Activated CD4-positive, CD25-positive, alpha-beta regulatory T cell treated with anti-CD3 and anti-CD28 coated beads, Interleukin-2, amount 50 U/mL, for 24 hours (primary cell): ENCODE measurements around the gene SLCO2B1.

Experiments
- ATAC-seq, 2 donors: fragments of 150-1000 bp; cut with Tn5 transposase; one replicate each; pipeline ENCODE4 v1.10.0; 2021; ENCODE audit warnings: mild to moderate bottlenecking in 1 of 2, moderate library complexity in 1 of 2

SLCO2B1 gene

DNA sequence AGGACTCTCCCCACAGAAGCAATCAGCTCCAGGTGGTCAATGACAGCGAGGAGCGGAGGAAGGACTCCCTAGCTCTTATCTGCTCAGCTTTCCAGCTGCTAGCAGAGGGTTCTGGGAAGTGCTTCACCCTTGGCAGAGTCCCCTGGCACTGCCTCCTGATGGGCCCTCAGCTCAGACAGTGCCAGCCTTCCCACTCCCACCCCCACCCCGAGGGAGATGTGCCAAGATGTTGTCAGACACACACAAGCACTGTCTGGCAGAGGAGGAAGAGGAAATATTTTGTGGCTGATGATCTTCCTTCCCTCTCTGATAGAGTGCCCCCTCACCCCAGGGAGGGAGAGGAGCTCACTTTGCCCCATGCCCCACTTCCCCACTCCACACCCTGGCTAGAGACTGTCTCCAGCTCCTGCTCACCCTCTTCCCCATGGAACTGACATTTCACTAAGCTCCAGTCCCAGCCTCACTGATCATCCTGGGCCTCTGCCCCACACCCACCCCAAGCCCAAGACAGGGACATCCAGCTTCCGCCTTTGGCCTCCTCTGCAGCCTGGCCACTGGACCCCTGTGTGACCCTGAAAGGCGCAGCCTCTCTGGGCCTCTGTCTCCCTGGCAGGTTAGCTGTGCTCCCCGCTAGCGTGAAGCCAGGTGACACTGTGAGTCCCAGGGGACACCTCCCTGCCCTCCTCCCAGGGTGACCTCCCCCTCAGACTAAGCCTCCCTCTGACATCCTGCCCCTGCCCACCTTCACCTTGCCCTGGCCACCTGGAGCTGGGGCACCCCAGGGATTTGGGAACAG is 44.5 kb downstream of the SLCO2B1 start:
- ATAC-seq: no peak

DNA sequence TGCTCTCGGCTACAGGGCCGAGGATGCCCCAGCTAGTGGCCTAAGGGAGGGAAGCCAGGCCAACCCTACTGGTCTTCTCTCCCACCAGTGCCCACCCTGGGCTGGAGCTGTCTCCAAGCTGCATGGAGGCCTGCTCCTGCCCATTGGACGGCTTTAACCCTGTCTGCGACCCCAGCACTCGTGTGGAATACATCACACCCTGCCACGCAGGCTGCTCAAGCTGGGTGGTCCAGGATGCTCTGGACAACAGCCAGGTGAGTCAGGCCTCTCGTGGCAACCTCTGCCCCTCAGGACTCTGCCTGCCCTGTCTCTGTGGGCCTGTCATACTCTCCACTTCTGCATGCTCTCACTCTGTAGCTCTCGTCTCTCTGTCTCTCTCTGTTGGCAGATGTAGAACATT is 45.5 kb downstream of the SLCO2B1 start:
- ATAC-seq: no peak

DNA sequence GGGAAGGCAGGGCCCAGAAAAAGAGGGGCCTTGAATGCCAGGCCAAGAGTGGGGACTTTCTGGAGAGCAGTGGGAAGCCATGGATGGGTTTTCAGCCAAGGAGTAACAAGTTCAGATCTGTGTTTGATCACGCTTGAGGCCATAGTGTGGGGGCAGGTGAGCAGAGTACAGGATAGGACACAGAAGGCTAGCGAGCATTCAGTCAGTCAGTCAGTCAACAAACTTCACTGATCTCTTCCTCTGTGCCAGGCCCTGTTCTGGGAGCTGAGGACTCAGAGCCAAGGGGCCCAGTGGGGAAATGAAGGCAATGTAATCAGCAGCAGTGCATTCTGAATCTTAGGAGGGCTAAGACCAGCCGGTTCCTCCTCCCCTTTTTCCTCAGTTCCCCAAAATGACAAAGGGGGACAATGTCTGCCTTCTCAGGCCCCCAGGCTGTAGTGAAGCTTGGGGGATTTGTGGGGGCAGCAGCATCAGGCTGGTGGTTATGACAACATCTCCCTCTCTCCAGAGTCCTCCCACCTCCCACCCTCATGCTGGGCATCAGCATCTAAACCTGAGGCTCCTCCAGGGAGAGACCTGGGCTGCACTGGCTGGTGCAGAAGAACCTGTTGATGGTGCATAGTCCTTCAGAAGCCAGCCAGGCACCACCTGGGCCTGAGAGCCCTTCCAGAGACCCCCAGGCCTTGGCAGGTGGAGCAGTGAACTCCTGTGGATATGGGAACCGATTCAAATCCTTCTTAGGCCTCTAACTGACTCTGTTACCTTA is 46.8 kb downstream of the SLCO2B1 start:
- no peak for ATAC-seq

DNA sequence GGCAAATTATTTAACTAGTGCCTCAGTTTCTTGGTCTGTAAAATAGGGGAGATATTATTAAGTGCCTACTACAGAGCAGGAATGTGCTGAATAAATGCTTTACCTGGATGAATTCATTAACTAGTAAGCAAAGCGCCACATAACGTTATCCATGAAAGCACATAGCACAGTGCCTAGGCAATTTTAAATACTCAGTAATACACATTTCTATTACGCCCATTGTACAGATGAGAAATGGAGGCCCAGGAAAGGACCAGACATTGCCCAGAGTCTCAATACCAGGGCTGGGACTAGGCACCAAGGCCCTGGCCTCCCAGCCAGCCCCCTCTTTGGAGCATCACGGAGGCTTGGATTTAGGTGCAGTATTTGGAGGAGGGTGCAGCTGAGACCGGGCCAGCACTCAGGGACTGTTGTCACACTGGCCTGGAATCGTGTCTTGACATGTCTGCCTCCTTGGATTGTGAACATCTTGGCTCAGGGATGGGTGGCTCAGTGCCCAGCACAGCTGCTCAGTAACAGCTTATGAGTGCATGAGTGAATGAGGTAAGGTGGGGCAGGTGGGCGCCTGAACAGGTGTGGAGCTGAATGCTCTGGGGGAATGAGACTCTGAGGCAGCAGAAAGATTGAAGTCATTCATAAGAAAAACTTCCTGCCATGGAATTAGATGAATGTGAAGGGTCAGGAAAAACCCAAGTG is 47.5 kb downstream of the SLCO2B1 start:
- no peak for ATAC-seq

DNA sequence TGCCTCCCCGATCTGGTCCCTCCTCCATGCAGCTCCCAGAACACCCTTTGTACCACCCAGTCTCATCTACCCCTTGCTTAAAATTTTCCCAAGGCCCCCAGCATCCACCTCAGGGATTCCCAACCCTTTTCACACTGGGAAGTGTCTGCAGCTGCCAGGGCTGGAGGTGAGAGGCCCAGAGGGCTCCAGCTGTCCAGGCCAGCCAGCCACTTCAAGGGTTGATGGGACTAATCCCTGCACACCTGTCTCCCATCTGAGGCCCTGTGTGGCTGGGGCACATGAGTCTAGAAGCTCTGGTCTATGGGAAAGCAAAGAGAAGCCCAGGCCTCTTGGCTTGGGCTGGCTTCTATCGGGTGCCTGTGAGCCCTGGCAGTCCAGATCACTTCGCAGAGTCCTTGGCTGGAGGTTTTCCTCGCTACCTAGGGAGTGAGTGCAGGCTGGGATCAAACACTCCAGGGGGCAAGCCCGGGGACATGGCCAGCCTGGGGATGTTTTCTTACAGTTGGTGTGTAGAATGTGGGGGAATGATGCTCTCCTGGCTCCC is 48.6 kb downstream of the SLCO2B1 start:
- no peak for ATAC-seq

DNA sequence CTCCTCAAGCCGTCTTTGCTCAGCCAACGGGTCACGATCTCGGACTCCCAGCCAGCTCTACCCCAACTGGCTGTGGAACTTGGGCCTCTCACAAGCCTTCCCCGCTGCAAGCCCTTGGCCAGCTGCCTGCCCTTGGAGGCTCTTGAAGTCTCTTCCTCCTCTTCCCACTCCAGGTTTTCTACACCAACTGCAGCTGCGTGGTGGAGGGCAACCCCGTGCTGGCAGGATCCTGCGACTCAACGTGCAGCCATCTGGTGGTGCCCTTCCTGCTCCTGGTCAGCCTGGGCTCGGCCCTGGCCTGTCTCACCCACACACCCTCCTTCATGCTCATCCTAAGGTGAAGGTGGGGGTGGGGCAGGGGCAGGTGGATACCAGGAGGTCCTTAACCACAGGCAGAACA is 49.1 kb downstream of the SLCO2B1 start:
- no peak for ATAC-seq

DNA sequence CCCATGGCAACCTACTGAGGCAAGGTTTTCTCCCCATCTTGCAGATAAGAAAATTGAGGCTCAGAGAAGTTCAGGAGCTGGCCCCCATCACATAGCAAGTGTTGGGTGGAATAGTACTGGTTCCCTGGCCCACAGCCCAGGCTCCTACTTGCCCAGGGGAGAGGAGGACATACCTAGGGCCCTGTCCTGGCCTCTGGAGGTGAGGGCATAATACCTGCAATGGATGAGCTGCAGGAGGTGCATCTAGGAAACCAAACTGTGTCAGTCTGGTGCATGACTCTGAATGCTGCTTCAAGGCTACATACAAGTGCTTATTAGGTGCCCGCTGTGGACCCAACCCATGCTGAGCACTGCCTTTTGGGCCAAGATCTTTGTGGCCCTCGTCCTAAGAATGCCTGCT is 49.6 kb downstream of the SLCO2B1 start:
- ATAC-seq: no peak

DNA sequence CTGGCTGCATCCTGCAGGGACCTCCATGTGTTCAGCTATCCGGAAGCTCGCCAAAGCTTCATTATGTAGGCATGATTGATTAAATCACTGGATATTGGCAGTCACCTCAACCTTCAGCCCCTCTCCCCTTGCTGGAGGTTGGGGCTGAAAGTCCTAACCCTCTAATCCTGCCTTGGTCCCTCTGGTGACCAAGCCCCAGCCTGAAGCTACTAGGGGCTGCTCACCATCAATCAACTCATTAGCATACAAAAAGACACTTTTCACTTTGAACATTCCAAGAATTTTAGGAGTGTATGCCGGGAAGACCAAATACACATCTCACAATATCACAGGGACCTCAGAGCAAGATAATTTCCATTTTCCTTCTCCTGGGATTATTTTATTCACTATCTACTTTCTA is 50.9 kb downstream of the SLCO2B1 start:
- no peak for ATAC-seq

DNA sequence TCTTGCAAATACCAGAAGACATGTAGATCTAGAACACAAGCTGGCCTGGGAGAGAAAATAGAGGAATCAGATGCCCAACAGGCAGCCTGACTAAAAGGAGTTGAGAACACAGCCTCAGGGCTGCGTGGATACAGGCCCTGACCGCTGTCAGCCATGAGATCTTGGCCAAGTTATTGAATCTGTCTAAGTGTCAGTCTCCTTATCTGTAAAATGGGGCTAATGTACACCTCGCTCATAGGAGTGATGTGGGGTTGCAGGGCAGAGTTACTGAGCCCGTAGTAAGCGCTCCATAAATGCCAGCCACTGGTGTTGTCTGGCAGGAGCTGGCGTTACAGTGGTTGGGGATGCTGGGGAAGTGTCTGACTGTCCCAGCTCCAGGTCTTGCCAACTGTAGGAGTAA is 51.3 kb downstream of the SLCO2B1 start:
- no peak for ATAC-seq

DNA sequence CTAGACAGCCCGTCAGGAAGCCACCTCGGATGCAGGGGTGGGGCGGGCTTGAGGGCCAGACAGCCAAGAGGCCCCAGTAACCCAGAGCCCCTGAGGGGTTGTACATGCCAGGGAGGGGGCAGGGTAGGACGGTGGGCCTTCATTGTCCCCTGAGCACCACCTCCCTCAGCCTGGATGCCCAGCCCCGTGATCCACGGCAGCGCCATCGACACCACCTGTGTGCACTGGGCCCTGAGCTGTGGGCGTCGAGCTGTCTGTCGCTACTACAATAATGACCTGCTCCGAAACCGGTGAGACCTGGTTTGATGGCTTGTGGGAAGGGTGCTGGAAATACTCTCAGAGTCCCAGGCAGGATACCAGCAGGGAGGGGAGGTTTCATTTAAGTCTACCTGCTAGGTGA is 52.2 kb downstream of the SLCO2B1 start:
- ATAC-seq: no peak

DNA sequence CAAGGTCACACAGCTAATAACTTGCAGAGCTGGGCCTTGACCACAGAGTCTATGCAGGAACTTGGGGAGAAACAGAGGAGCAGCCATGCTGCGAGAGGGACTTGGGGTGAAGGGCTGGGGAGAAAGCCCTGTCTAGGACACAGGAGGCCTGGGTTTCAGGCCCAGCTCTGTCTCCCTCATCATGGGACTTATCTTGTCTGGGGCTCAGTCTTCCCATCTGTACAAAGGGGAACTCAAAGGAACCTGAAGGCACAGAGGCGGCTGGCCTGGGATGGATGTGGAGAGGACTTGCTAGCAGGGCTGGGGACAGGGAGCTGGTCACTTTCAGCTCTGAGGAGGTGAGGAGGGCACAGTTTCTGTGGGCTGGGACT is 52.7 kb downstream of the SLCO2B1 start:
- ATAC-seq: no peak

DNA sequence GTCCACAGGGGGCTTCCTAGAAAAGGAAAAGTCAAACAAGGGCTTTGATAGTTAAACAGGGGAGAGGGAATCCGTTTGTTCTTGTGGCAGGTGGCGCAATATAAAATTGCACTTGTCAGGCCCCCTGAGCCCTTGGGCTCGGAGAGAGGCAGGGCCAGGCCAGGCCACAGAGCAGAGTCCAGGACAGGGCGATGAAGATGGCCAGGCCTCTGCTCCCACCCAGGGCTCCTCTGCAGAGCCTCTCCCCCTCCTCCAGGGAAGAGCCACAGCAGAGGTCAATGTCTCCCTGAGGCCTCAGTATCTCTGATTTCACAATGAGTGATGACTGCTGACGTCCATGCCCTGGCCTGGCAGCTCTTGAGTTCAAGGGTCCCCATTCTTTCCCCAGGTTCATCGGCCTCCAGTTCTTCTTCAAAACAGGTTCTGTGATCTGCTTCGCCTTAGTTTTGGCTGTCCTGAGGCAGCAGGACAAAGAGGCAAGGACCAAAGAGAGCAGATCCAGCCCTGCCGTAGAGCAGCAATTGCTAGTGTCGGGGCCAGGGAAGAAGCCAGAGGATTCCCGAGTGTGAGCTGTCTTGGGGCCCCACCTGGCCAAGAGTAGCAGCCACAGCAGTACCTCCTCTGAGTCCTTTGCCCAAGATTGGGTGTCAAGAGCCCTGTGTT is 53.2 kb downstream of the SLCO2B1 start:
- no peak for ATAC-seq

DNA sequence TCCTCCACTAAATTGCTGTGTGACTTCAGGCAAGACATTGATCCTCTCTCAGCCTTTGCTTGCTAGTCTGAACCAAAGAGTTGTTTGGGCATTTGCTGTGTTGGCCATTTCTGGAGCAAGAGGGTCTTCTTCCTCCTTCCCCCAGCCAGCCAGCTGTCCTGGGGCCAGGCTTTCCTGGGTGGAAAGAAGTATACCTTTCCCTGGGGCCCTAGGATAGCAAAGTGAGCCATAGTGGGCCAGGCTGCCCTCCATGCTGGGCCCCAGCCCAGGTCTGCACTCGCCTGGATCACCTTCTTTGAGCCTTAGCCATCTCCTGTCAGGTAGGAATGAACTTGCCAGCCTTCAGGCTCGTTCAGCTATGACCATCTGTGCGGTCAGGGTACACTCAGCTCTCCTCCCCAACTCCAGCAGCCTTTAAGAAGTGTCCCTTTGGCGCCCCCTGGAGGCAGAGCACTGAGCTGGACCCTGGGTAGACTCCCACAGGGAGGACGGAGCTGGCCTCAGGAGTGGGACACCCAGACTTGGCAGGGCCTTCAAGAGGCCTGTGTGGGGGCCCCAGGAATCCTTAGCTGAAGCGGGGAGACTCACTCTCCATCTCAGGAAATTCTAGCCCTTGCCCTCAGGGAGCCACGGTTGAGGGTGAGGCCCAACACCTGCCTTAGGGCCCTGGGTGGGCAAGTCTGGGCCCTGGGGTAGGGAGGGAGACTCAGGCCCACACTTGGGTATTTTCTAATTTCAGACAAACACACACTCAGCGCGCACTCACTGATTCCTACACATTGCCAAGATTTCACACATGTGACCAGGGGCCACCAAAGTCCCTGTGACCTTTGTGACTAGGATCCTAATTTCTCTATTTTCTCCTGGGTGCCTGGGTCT is 54.0 kb downstream of the SLCO2B1 start:
- peak; percentile 85 to 91 for ATAC-seq

DNA sequence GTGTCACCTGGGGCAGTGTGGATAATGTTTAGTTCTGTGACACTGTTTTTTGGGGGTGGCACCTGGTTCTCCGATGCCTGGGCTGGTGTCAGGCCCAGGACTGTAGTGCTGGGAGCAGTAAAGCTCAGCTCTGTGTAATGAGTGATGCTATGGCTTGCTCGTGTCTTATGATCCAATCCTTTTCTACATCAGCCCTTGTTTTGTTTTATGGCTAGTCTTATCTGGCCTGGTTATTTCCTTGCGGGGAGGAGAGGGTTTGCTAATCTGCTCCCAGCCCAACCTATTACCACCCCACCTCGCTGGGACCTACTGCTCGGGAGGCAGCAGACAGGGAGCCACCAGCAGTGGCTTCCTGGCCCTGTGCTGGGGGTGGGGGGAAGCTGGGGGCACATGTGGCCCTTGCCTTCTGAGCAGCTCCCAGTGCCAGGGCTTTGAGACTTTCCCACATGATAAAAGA is 54.7 kb downstream of the SLCO2B1 start:
- no peak for ATAC-seq

DNA sequence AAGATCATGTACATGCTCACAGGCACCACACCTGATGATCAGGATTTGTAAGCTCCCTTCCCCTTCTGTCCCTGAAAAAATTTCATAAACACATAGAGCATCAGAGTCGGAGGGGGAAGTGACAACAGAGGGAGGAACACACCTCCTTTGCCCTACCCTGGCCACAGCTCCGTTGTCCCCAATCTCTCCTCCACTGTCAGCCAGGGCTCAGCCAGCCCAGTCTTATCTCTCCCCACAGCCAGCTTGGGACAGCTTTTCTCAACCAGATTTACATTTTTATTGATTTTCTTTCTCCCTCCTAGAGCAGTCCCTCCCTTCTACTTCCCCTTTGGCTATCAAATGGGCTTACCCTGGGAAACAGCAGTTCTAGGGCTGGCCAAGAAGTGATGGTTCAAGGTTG is 57.5 kb downstream of the SLCO2B1 start:
- ATAC-seq: no peak

DNA sequence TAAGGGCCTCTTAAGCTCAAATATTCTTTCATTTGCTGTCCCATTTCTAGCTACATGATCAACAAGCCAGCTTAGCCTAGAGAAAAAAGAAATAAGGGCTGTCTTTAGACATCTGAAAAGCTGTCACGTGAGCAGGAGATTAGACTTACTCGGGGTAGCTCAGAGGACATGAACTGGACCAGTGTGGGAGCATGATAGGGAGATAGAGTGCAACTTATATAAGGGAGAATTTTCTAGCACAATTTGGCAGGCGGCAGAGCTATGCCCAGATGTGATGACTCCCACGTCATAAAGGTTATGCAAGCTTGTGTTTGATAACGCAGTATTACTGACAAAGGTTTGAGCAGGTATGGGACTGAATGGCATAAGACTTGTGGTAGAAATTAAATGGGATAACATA is 61.5 kb downstream of the SLCO2B1 start:
- no peak for ATAC-seq

DNA sequence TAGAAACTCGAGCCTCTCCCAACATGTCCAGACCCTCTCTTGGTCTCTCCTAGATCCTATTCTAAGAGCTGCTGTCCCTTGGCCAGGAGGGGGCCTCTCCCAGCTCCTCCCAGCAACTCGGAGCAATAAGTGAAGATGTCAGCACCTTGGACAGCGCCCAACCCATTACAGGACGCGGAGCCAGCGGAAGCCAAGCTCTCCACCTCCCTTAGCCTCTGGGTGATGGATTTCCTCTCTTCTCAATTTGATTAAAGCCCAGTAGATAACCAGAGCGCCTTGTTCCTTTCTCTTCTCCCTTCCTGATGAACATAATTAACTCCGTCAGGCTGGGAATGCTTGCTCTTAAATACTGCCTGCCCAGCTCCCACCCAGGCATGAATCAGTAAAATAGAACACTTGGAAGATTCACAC is 63.5 kb downstream of the SLCO2B1 start:
- peak in 1 of 2 donors; percentile 58 for ATAC-seq

DNA sequence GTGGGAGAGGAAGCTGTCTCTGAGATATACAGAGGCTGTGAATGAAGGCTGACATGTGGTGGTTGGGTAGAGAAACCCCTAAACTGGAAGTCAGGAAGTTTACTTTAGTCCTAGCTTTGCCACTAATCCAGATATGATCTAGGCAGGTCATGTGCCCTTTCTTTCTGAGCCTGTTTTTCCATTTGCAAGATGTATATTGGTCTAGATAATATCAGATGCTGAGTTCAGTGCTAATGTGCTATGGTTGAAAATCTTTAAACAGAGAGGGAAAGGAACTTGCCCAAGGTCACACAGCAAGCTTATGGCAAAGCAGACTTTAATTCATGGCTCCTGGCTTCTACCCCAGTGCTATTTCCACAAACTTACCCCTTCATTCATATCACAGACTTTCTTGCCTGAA is 63.9 kb downstream of the SLCO2B1 start:
- ATAC-seq: no peak

DNA sequence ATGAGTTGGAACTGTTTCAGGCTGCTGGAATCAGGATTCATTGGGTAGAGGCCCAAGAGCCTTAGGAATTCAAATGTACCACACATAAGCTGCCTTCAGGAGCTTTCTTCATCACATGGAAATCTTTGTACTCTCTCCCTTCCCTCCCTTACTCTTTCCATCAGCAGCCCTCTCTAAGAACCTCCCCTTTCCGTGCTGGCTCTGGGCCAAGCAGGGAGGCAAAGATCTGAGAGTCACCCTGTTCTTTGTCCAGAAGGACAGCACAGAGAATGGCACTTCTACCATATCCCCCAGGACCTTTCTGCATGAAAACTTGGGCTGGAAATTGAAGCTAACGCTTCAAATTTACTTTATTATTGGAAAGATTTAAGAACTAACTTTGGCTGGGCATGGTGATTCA is 69.0 kb downstream of the SLCO2B1 start:
- no peak for ATAC-seq

DNA sequence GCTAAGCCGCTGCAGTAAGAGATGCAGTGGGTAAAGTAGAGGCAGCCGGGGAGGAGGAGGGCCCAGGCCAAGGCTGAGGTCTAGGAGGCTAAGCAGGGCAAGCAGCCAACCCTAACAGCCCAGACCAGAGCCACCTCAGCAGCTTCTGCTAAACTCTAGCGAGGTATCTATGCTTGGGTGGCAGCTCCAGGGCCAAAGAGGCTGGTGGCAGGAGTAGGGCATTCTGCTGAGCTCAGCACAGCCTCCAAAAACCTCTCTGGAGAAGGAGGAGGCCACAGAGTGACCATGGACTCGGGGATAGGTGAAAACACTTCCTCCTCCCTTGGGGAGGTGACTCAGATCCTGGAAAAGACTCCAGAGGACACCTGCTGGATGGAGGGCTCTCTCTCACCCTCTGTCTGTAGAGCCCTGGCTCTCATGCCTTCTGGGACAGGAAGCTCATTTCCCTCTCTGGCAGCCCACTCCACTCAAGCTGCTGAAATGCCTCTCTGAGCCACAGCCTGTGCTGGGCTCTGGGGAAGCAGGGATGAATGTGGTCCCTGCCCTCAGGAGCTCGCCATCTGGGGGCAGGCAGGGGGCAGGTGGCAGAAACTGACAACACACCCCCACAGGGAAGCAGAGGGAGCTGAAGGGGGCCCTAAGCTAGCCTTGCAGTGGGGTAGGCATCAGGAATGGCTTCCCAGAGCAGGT is 73.2 kb downstream of the SLCO2B1 start:
- ATAC-seq: no peak

DNA sequence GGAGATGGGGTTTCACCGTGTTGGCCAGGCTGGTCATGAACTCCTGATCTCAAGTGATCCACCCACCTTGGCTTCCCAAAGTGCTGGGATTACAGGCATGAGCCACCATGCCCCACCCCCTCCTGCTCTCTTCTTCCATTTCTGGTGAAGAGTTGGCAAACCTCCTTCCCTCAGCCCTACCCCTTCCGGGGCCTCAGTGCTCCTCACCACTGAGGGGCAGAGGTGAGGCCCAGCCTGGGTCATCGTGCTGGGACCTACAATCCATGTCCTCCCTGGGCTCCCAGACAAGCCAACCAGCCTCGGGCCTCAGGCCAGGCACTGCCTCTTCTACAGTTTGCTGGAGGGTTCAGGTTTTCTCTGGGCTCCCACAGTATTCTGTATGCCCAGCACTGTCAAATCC is 74.9 kb downstream of the SLCO2B1 start:
- no peak for ATAC-seq
